ENCODE data around the gene ADAM12. TPM values are rescaled to one million over a fixed set of nuclear protein-coding genes. Genes with fewer than 3 reads are reported as not detected.

Gene ADAM12
- total and polyA plus RNA-seq, 9 of the 15 experiments (the other 6 are each of a cell fraction or from before 2014, with no cell fraction given) = not detected

GRCh38 chr10:126169899-126170298 is 218.4 kb downstream of the ADAM12 start:
- no peaks in the 10 kb centered on the region for H3K27me3 ChIP-seq (ENCODE audit: control insufficient read depth in 2 of 2, insufficient read depth in 2 of 2, low read length in 2 of 2)
- no peak overlapping the region for H3K4me3 ChIP-seq
- WGBS (ENCODE audit: insufficient coverage, low coverage, missing lambda C conversion rate) = 33% methylated on average over 7 of the region's 7 CpGs
- no peak overlapping the region for H3K27ac ChIP-seq (ENCODE audit: extremely low read depth, low read depth, low read length)
- ChIA-PET CTCF (ENCODE audit: low intra/inter-chr PET ratio) (interaction anchor here (0.6 kb wide), 2 partner anchors 311 to 407 kb away, joined by 4 to 8 read pairs; no protein-coding TSS in a partner anchor), POLR2A (no interaction called here)
- H3K9me1 ChIP-seq (ENCODE audit: control insufficient read depth, insufficient read depth, low read length) = no peaks in the 10 kb centered on the region
- no peaks in the 10 kb centered on the region for H3K4me1 ChIP-seq (replicated peaks in 1 of 2; ENCODE audit: control insufficient read depth in 2 of 2, insufficient read depth in 2 of 2, low read length in 2 of 2)
- no peaks in the 10 kb centered on the region for H4K20me1 ChIP-seq (replicated peaks; ENCODE audit: control insufficient read depth, insufficient read depth, low read length)
- no TSS peak for BruUV-seq (replicated peaks)
- intact Hi-C loops (cut with micrococcal nuclease) (loop anchor here (10.0 kb wide), 3 partner anchors 135 to 575 kb away; no protein-coding TSS in a partner anchor), in situ Hi-C loops (cut with MboI) (no loop called here)
- H3K9ac ChIP-seq (ENCODE audit: insufficient read depth in 1 of 2, low read depth in 2 of 2, low read length in 2 of 2) = no peak overlapping the region
- H3K9me3 ChIP-seq (replicated peaks; ENCODE audit: control insufficient read depth, insufficient read depth, low read depth, low read length) = no peaks in the 10 kb centered on the region
- H3K4me2 ChIP-seq (ENCODE audit: insufficient read depth, low read length) = no peak overlapping the region
- H2AFZ ChIP-seq (ENCODE audit: low read depth, low read length) = no peak overlapping the region
- DNase-seq (ENCODE audit: extremely low read depth in 1 of 4, low spot score in 3 of 4) = no peak
- H3K79me2 ChIP-seq (ENCODE audit: control insufficient read depth, insufficient read depth, low read length) = no peaks in the 10 kb centered on the region
- TF ChIP-seq HNRNPH1 (optimal IDR thresholded peaks at IDR 0.05; ENCODE audit: low read depth, low read length) (no peak), CHD2 (IDR thresholded peaks at IDR 0.05; ENCODE audit: low read depth, low read length) (no peak), ZBTB8A (IDR thresholded peaks at IDR 0.05; ENCODE audit: partially characterized antibody) (no peak), KLF6 (CRISPR knock-in tag; IDR thresholded peaks at IDR 0.05; ENCODE audit: borderline replicate concordance) (no peak), ZNF140 (CRISPR knock-in tag; IDR thresholded peaks at IDR 0.05) (no peak), POLR2H (tag; IDR thresholded peaks at IDR 0.05; ENCODE audit: low read depth) (no peak), OTX1 (CRISPR knock-in tag; IDR thresholded peaks at IDR 0.05) (no peak), ZNF217 (CRISPR knock-in tag; IDR thresholded peaks at IDR 0.05) (no peak), MAFG (tag; conservative IDR thresholded peaks at IDR 0.05) (no peak), MTA2 (IDR thresholded peaks at IDR 0.05; ENCODE audit: low read depth) (no peak), CEBPG (CRISPR knock-in tag; IDR thresholded peaks at IDR 0.05) (no peak), CEBPG (tag; conservative IDR thresholded peaks at IDR 0.05 in 1 of 2, IDR thresholded peaks at IDR 0.05 in 1 of 2) (no peak), TRIM28 (IDR thresholded peaks at IDR 0.05) (no peak), ERF (CRISPR knock-in tag; IDR thresholded peaks at IDR 0.05) (no peak), BRF1 (IDR thresholded peaks at IDR 0.05; ENCODE audit: borderline replicate concordance, extremely low read depth, insufficient read length) (no peak), NELFE (IDR thresholded peaks at IDR 0.05; ENCODE audit: insufficient read depth, insufficient read length) (no peak)
- no peak for FAIRE-seq
- H3K36me3 ChIP-seq (ENCODE audit: control insufficient read depth, insufficient read depth, low read length) = no peaks in the 10 kb centered on the region
- ATAC-seq = no peak

Data from K562 (cell line).